Measurements from ENCODE around the gene PTH2.

PTH2 gene

GRCh38 chr19:49432141-49433073 is 9.2 kb upstream of the PTH2 start:
- DNase-seq (ENCODE audit: low read depth in 1 of 2, low spot score in 1 of 2), result no peak

- DNase-seq (ENCODE audit: low read depth in 1 of 2, low spot score in 1 of 2), result no peak
Measured at GRCh38 chr19:49431330-49431749, 8.1 kb upstream of the PTH2 start.

- DNase-seq (ENCODE audit: low read depth in 1 of 2, low spot score in 1 of 2), result no peak
Measured at GRCh38 chr19:49430678-49431329, 7.6 kb upstream of the PTH2 start.

- no peak for DNase-seq (ENCODE audit: low read depth in 1 of 2, low spot score in 1 of 2)
Measured at GRCh38 chr19:49430172-49430677, 7.0 kb upstream of the PTH2 start.

GRCh38 chr19:49428547-49429451 is 5.6 kb upstream of the PTH2 start:
- DNase-seq (ENCODE audit: low read depth in 1 of 2, low spot score in 1 of 2), result no peak

GRCh38 chr19:49427855-49428546 is 4.8 kb upstream of the PTH2 start:
- DNase-seq (ENCODE audit: low read depth in 1 of 2, low spot score in 1 of 2), result no peak

GRCh38 chr19:49427339-49427738 is 4.1 kb upstream of the PTH2 start:
- no peak for DNase-seq (ENCODE audit: low read depth in 1 of 2, low spot score in 1 of 2)

GRCh38 chr19:49425922-49426592 is 2.8 kb upstream of the PTH2 start:
- no peak for DNase-seq (ENCODE audit: low read depth in 1 of 2, low spot score in 1 of 2)

GRCh38 chr19:49425178-49425577 is 1.9 kb upstream of the PTH2 start, which contains the start of gene GFY:
TSS of gene GFY (plus strand) at chr19:49425388. CDS start at chr19:49426431, 1,043 bp downstream.
- DNase-seq (ENCODE audit: low read depth in 1 of 2, low spot score in 1 of 2), result no peak

GRCh38 chr19:49423985-49424303 is 703 bp upstream of the PTH2 start:
- DNase-seq (ENCODE audit: low read depth in 1 of 2, low spot score in 1 of 2), result no peak

- DNase-seq (ENCODE audit: low read depth in 1 of 2, low spot score in 1 of 2), result no peak
Measured at GRCh38 chr19:49422407-49423070, 702 bp downstream of the PTH2 start.

GRCh38 chr19:49421878-49422202 is 1.4 kb downstream of the PTH2 start:
- DNase-seq (ENCODE audit: low read depth in 1 of 2, low spot score in 1 of 2), result no peak

- no peak for DNase-seq (ENCODE audit: low read depth in 1 of 2, low spot score in 1 of 2)
Measured at GRCh38 chr19:49421039-49421877, 2.0 kb downstream of the PTH2 start.

- DNase-seq (ENCODE audit: low read depth in 1 of 2, low spot score in 1 of 2), result no peak
Measured at GRCh38 chr19:49420227-49420626, 3.0 kb downstream of the PTH2 start.

GRCh38 chr19:49419173-49419572 is 4.1 kb downstream of the PTH2 start:
- DNase-seq (ENCODE audit: low read depth in 1 of 2, low spot score in 1 of 2), result no peak

- DNase-seq (ENCODE audit: low read depth in 1 of 2, low spot score in 1 of 2), result no peak
Measured at GRCh38 chr19:49418511-49418910, 4.7 kb downstream of the PTH2 start.

- DNase-seq (ENCODE audit: low read depth in 1 of 2, low spot score in 1 of 2), result no peak
Measured at GRCh38 chr19:49417088-49417487, 6.2 kb downstream of the PTH2 start.

GRCh38 chr19:49415810-49416200 is 7.4 kb downstream of the PTH2 start:
- no peak for DNase-seq (ENCODE audit: low read depth in 1 of 2, low spot score in 1 of 2)
